ENCODE results near the gene PHLDA1.
"Not testable (repeated sequence)": the region's sequence is repeated elsewhere in the genome, so short reads cannot be mapped to it uniquely, and the experiment has no call there.

PHLDA1 gene

DNA sequence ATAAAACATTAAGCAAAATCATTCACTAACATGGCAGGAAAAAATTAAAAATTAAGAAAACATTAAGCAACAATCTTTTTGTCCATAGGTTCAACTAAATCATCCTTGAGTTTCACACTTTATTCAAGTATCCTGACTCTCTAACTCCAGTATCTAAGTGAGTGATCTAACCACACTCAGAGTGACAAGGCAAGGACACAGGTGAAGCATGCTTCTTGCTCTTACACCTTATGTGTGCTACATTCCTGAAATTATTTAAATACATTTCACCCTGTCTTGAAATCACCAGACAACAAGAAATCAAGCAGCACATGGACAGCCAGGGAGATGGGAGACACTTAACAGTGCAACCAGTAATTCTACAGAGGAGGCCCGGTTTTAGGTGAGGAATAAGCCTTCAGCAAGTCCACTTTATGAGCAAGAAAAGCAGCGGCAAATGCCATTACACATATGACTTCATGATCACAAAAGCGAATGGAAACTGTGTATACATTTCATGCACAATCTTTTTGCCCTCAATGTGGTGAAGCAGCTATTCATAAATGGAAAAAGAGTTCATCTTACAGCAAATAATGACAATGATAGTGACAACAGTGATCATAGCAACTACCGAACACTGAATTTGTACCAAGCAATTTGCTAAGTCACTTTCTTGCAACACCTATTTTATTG is 37.4 kb downstream of the PHLDA1 start:
- H3K27me3 ChIP-seq (ENCODE audit: insufficient read depth, low read length), result no peaks in the 10 kb centered on the region
- H3K9me3 ChIP-seq (ENCODE audit: insufficient read depth, low read depth, low read length), result no peaks in the 10 kb centered on the region
- no peak overlapping the region for H3K27ac ChIP-seq (ENCODE audit: low read length)
- no peaks in the 10 kb centered on the region for H3K36me3 ChIP-seq (ENCODE audit: insufficient read depth, low read depth, low read length)
- peaks cover 3% of the 10 kb centered on the region; the same call in 1 of the 2 replicates for H3K4me1 ChIP-seq (ENCODE audit: insufficient read depth, low read length)
- H3K9ac ChIP-seq (ENCODE audit: low read depth, low read length), result no peak overlapping the region
- H3K4me3 ChIP-seq (ENCODE audit: low read length), result no peak overlapping the region

DNA sequence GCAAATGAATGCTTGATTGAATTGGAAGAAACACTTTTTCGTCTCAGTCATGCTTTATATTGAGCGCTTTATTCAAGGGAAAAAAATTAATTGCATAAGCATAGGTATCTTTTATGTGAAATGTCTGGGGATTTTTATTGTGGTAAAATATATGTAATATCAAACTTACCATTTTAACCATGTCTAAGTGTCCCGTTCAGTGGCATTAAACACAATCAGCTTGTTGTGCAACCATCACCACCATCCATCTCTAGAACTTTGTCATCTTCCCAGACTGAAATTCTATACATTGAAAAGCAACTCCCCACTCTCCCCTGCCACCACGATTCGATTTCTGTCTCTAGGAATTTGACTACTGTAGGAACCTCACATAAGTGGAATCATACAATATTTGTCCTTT is 39.8 kb downstream of the PHLDA1 start:
- no peaks in the 10 kb centered on the region for H3K36me3 ChIP-seq (ENCODE audit: insufficient read depth, low read depth, low read length)
- H3K9me3 ChIP-seq (ENCODE audit: insufficient read depth, low read depth, low read length), result no peaks in the 10 kb centered on the region
- no peaks in the 10 kb centered on the region for H3K27me3 ChIP-seq (ENCODE audit: insufficient read depth, low read length)
- H3K27ac ChIP-seq (ENCODE audit: low read length), result no peak overlapping the region
- H3K4me3 ChIP-seq (ENCODE audit: low read length), result no peak overlapping the region
- H3K4me1 ChIP-seq (ENCODE audit: insufficient read depth, low read length), result peaks cover 3% of the 10 kb centered on the region; the same call in 1 of the 2 replicates
- H3K9ac ChIP-seq (ENCODE audit: low read depth, low read length), result no peak overlapping the region

- no peak overlapping the region for H3K9ac ChIP-seq (ENCODE audit: low read depth, low read length)
- H3K27ac ChIP-seq (ENCODE audit: low read length), result no peak overlapping the region
- no peaks in the 10 kb centered on the region for H3K27me3 ChIP-seq (ENCODE audit: insufficient read depth, low read length)
- H3K4me3 ChIP-seq (ENCODE audit: low read length), result no peak overlapping the region
- no peaks in the 10 kb centered on the region for H3K9me3 ChIP-seq (ENCODE audit: insufficient read depth, low read depth, low read length)
- H3K4me1 ChIP-seq (ENCODE audit: insufficient read depth, low read length), result peaks cover 9% of the 10 kb centered on the region; the same call in 1 of the 2 replicates
- no peaks in the 10 kb centered on the region for H3K36me3 ChIP-seq (ENCODE audit: insufficient read depth, low read depth, low read length)
These were observed 41.2 kb downstream of the PHLDA1 start for GRCh38 chr12:75990189-75990912.

- not testable (repeated sequence) for H3K4me3 ChIP-seq (ENCODE audit: low read length); H3K27me3 ChIP-seq (ENCODE audit: insufficient read depth, low read length); H3K9me3 ChIP-seq (ENCODE audit: insufficient read depth, low read depth, low read length); H3K4me1 ChIP-seq (ENCODE audit: insufficient read depth, low read length); H3K9ac ChIP-seq (ENCODE audit: low read depth, low read length); H3K27ac ChIP-seq (ENCODE audit: low read length); H3K36me3 ChIP-seq (ENCODE audit: insufficient read depth, low read depth, low read length)
These were observed 43.9 kb downstream of the PHLDA1 start for GRCh38 chr12:75987709-75988108.

GRCh38 chr12:75986001-75986746 is 45.4 kb downstream of the PHLDA1 start:
- Histone ChIP-seq H3K27ac (ENCODE audit: low read length) (no peak overlapping the region), H3K27me3 (ENCODE audit: insufficient read depth, low read length) (no peaks in the 10 kb centered on the region), H3K36me3 (ENCODE audit: insufficient read depth, low read depth, low read length) (no peaks in the 10 kb centered on the region), H3K4me1 (ENCODE audit: insufficient read depth, low read length) (peaks cover 8% of the 10 kb centered on the region; the same call in 1 of the 2 replicates), H3K4me3 (ENCODE audit: low read length) (no peak overlapping the region), H3K9ac (ENCODE audit: low read depth, low read length) (no peak overlapping the region), H3K9me3 (ENCODE audit: insufficient read depth, low read depth, low read length) (no peaks in the 10 kb centered on the region)

- H3K27ac ChIP-seq (ENCODE audit: low read length), result no peak overlapping the region
- H3K9me3 ChIP-seq (ENCODE audit: insufficient read depth, low read depth, low read length), result no peaks in the 10 kb centered on the region
- H3K9ac ChIP-seq (ENCODE audit: low read depth, low read length), result no peak overlapping the region
- H3K36me3 ChIP-seq (ENCODE audit: insufficient read depth, low read depth, low read length), result no peaks in the 10 kb centered on the region
- no peak overlapping the region for H3K4me3 ChIP-seq (ENCODE audit: low read length)
- no peaks in the 10 kb centered on the region for H3K27me3 ChIP-seq (ENCODE audit: insufficient read depth, low read length)
- peaks cover 8% of the 10 kb centered on the region; the same call in 1 of the 2 replicates for H3K4me1 ChIP-seq (ENCODE audit: insufficient read depth, low read length)
These were observed 46.0 kb downstream of the PHLDA1 start for GRCh38 chr12:75985566-75985965.

DNA sequence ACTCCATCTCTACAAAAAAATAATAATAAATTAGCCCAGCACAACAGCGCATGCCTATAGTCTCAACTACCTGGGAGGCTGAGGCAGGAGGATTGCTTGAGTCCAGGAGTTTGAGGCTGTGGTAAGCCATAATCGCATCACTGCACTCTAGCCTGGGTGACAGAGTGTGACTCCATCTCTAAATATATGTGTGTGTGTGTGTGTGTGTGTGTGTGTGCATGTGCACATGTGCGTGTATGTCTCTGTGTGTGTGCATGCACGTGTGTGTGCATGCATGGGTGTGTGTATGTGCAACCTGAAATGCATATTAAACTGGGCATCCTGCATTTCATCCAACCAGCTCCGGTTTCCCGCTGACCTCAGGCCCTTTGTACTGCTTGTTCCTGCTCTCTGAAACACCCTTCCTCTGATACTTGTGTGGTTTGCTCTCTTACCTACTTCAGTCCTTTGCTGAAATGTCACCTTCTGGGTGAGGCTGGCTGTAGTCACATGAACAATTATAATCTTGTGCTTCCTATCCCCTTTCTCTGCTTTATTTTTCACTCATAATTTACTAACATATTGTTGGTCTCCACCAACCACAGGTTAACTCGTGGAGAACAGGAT is 46.9 kb downstream of the PHLDA1 start:
- H3K36me3 ChIP-seq (ENCODE audit: insufficient read depth, low read depth, low read length), result no peaks in the 10 kb centered on the region
- peaks cover 8% of the 10 kb centered on the region; the same call in 1 of the 2 replicates for H3K4me1 ChIP-seq (ENCODE audit: insufficient read depth, low read length)
- H3K27ac ChIP-seq (ENCODE audit: low read length), result no peak overlapping the region
- H3K4me3 ChIP-seq (ENCODE audit: low read length), result no peak overlapping the region
- H3K9ac ChIP-seq (ENCODE audit: low read depth, low read length), result no peak overlapping the region
- H3K9me3 ChIP-seq (ENCODE audit: insufficient read depth, low read depth, low read length), result no peaks in the 10 kb centered on the region
- H3K27me3 ChIP-seq (ENCODE audit: insufficient read depth, low read length), result no peaks in the 10 kb centered on the region

GRCh38 chr12:75983851-75984250 is 47.7 kb downstream of the PHLDA1 start:
- not testable (repeated sequence) for H3K9ac ChIP-seq (ENCODE audit: low read depth, low read length)

DNA sequence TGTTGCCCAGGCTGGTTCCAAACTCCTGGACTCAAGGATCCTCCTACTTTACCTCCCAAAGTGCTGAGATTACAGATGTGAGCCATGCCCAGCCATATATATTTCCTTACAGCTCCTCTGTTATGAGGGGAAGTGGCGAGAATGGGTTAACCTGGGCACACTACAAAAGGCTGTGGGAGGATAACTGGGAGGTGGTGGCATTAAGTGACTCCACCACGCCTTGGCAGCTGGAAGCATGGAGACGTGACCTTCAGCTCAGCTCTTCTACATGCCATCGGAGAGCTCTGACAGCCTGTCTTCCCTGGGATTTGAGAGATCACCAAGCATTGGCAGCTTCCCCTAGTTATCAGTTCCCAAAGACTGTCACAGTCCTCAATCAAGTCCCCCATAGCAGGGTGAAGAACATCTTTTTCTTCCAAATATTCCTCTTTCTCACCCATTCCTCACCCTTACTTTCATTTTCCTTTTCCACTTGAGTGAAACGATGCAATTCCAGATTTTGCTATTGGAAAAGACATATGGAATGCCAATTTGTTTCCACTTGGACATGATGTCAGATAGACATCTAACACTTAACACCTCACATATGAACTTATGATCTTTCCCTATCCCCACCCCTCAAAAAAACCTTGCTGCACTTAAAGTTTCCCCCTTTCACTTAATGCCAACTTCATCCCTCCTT is 48.5 kb downstream of the PHLDA1 start:
- Histone ChIP-seq H3K9me3 (ENCODE audit: insufficient read depth, low read depth, low read length) (no peaks in the 10 kb centered on the region), H3K36me3 (ENCODE audit: insufficient read depth, low read depth, low read length) (no peaks in the 10 kb centered on the region), H3K27ac (ENCODE audit: low read length) (no peak overlapping the region), H3K4me1 (ENCODE audit: insufficient read depth, low read length) (peaks cover 19% of the 10 kb centered on the region), H3K4me3 (ENCODE audit: low read length) (no peak overlapping the region), H3K27me3 (ENCODE audit: insufficient read depth, low read length) (no peaks in the 10 kb centered on the region), H3K9ac (ENCODE audit: low read depth, low read length) (no peak overlapping the region)

More at GRCh38 chr12:75983851-75984250, 47.7 kb downstream of the PHLDA1 start:
- not testable (repeated sequence) for H3K4me3 ChIP-seq (ENCODE audit: low read length); H3K27ac ChIP-seq (ENCODE audit: low read length); H3K27me3 ChIP-seq (ENCODE audit: insufficient read depth, low read length); H3K36me3 ChIP-seq (ENCODE audit: insufficient read depth, low read depth, low read length); H3K9me3 ChIP-seq (ENCODE audit: insufficient read depth, low read depth, low read length)
- peaks cover 12% of the 10 kb centered on the region for H3K4me1 ChIP-seq (ENCODE audit: insufficient read depth, low read length)

GRCh38 chr12:75982169-75982564 is 49.4 kb downstream of the PHLDA1 start:
- no peak overlapping the region for H3K4me3 ChIP-seq (ENCODE audit: low read length)
- no peaks in the 10 kb centered on the region for H3K27me3 ChIP-seq (ENCODE audit: insufficient read depth, low read length)
- H3K9me3 ChIP-seq (ENCODE audit: insufficient read depth, low read depth, low read length), result no peaks in the 10 kb centered on the region
- H3K9ac ChIP-seq (ENCODE audit: low read depth, low read length), result no peak overlapping the region
- no peak overlapping the region for H3K27ac ChIP-seq (ENCODE audit: low read length)
- peaks cover 23% of the 10 kb centered on the region for H3K4me1 ChIP-seq (ENCODE audit: insufficient read depth, low read length)
- no peaks in the 10 kb centered on the region for H3K36me3 ChIP-seq (ENCODE audit: insufficient read depth, low read depth, low read length)
